Caco-2 (cell line): ENCODE results near the gene GPC5. TPM values are rescaled to one million over a fixed set of nuclear protein-coding genes. Genes with fewer than 3 reads are reported as not detected.

Experiments used
- BruUV-seq: library from RNA; stranded (reverse); fragments of 400-500 nt; replicated peaks from 2 replicates; lab custom pipeline; 2021; lab: Mats Ljungman, UMichigan
- CTCF ChIA-PET: fragments of 300-600 bp; sonication (Branson Sonifier 250); formaldehyde crosslinking; loops from one replicate; lab custom pipeline; 2022; ENCODE audit warnings: antibody characterized with exemption; lab: Charles Lee
- POLR2A ChIA-PET: fragments of 300-600 bp; sonication (Branson Sonifier 250); formaldehyde crosslinking; loops from one replicate; lab custom pipeline; 2022; ENCODE audit warnings: antibody characterized with exemption; lab: Charles Lee
- DNase-seq, 2 experiments: peaks; one replicate each; pipeline versions ENCODE4 v3.0.0 to v3.0.0-alpha.2; 2020 to 2022
- H3K27me3 ChIP-seq: replicated peaks from 2 replicates; pipeline ENCODE4 v1.6.0; 2011; ENCODE audit warnings: low read length; ENCODE audit not compliant: control insufficient read depth, insufficient read depth
- H3K36me3 ChIP-seq: 2 replicates; pipeline ENCODE4 v1.5.1; 2011; ENCODE audit warnings: low read length; ENCODE audit not compliant: control insufficient read depth, insufficient read depth
- H3K4me1 ChIP-seq: fragments of 250-450 bp; sonication (Bioruptor Pico); 2 replicates; pipeline ENCODE4 v1.5.1; 2020; ENCODE audit warnings: mild to moderate bottlenecking
- H3K4me3 ChIP-seq: 2 replicates; pipeline ENCODE4 v1.5.1; 2011; ENCODE audit warnings: low read depth, mild to moderate bottlenecking, control low read depth, low read length
- H3K9me3 ChIP-seq: fragments of 250-450 bp; sonication (Bioruptor Pico); 2 replicates; pipeline ENCODE4 v1.5.1; 2020; ENCODE audit warnings: mild to moderate bottlenecking, moderate library complexity
- H3K27ac Mint-ChIP-seq: one replicate; pipeline ENCODE4 v1.8.0; 2022; ENCODE audit warnings: mixed read lengths; ENCODE audit not compliant: unreplicated experiment
- H3K27me3 Mint-ChIP-seq: one replicate; pipeline ENCODE4 v1.8.0; 2022; ENCODE audit warnings: mixed read lengths; ENCODE audit not compliant: insufficient read depth, unreplicated experiment
- H3K36me3 Mint-ChIP-seq: one replicate; pipeline ENCODE4 v1.8.0; 2022; ENCODE audit warnings: mild to moderate bottlenecking, mixed read lengths; ENCODE audit not compliant: insufficient read depth, unreplicated experiment
- H3K4me1 Mint-ChIP-seq: one replicate; pipeline ENCODE4 v1.8.0; 2022; ENCODE audit warnings: low read depth, mixed read lengths; ENCODE audit not compliant: unreplicated experiment
- H3K4me3 Mint-ChIP-seq: one replicate; pipeline ENCODE4 v1.8.0; 2022; ENCODE audit warnings: mild to moderate bottlenecking, moderate library complexity, mixed read lengths; ENCODE audit not compliant: unreplicated experiment
- H3K9me3 Mint-ChIP-seq: one replicate; pipeline ENCODE4 v1.8.0; 2022; ENCODE audit warnings: mixed read lengths; ENCODE audit not compliant: unreplicated experiment
- intact Hi-C: fragments of 100-400 bp; cut with micrococcal nuclease; formaldehyde crosslinking; loops from one replicate; pipeline ENCODE4 v1.10.0; 2022; ENCODE audit not compliant: unreplicated experiment
- total RNA-seq: library from RNA; stranded (reverse); gene quantifications from 2 replicates; pipeline ENCODE4 v1.2.3, GENCODE V29; 2022
- TF ChIP-seq, protein P1 (sequence below), 2 experiments: fragments of 200-600 bp in 1 of 2; IDR thresholded peaks; 1 replicate in 1 of 2; 2 replicates in 1 of 2; pipeline versions ENCODE4 v1.5.1 to v1.8.0; 2011 to 2022; ENCODE audit warnings: antibody characterized with exemption in 1 of 2, control low read depth in 1 of 2, inconsistent platforms in 1 of 2, low read depth in 1 of 2, low read length in 1 of 2, mild to moderate bottlenecking in 1 of 2, moderate library complexity in 1 of 2; ENCODE audit not compliant: insufficient read depth in 1 of 2, severe bottlenecking in 1 of 2, unreplicated experiment in 1 of 2

The GPC5 gene
- total RNA-seq, 1 experiment from 2014 or later, result 4.1 TPM

DNA sequence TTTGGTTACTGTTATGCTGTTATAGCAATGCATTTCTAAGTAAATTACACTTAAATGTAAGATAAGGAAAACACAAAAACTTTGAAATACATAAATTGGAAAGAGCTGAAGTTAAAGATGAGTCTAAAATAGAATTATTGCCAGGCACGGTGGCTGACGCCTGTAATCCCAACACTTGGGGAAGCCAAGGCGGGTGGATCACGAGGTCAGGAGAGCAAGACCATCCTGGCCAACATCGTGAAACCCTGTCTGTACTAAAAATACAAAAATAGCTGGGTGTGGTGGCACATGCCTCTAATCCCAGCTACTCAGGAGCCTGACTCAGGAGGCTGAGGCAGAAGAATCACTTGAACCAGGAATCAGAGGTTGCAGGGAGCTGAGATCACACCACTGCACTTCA is 922.8 kb downstream of the GPC5 start:
- BruUV-seq, result no TSS peak
- intact Hi-C loops, result no loop called here
- Histone ChIP-seq H3K36me3 (no peaks in the 10 kb centered on the region), H3K4me1 (peaks cover 10% of the 10 kb centered on the region), H3K4me3 (no peak overlapping the region), H3K27me3 (no peaks in the 10 kb centered on the region), H3K9me3 (no peaks in the 10 kb centered on the region)
- no peak overlapping the region for H3K27ac Mint-ChIP-seq
- H3K36me3 Mint-ChIP-seq, result no peaks in the 10 kb centered on the region
- H3K4me1 Mint-ChIP-seq, result peaks cover 7% of the 10 kb centered on the region
- CTCF ChIA-PET, result no interaction called here
- TF ChIP-seq, protein P1, sequence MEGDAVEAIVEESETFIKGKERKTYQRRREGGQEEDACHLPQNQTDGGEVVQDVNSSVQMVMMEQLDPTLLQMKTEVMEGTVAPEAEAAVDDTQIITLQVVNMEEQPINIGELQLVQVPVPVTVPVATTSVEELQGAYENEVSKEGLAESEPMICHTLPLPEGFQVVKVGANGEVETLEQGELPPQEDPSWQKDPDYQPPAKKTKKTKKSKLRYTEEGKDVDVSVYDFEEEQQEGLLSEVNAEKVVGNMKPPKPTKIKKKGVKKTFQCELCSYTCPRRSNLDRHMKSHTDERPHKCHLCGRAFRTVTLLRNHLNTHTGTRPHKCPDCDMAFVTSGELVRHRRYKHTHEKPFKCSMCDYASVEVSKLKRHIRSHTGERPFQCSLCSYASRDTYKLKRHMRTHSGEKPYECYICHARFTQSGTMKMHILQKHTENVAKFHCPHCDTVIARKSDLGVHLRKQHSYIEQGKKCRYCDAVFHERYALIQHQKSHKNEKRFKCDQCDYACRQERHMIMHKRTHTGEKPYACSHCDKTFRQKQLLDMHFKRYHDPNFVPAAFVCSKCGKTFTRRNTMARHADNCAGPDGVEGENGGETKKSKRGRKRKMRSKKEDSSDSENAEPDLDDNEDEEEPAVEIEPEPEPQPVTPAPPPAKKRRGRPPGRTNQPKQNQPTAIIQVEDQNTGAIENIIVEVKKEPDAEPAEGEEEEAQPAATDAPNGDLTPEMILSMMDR (IDR thresholded peaks at IDR 0.05; ENCODE audit: insufficient read depth in 1 of 2, low read depth in 1 of 2, low read length in 1 of 2, severe bottlenecking in 1 of 2, unreplicated experiment in 1 of 2), result no peak
- no peak for DNase-seq
- H3K27me3 Mint-ChIP-seq, result no peaks in the 10 kb centered on the region
- POLR2A ChIA-PET, result no interaction called here
- H3K9me3 Mint-ChIP-seq, result no peaks in the 10 kb centered on the region
- H3K4me3 Mint-ChIP-seq, result no peak overlapping the region

DNA sequence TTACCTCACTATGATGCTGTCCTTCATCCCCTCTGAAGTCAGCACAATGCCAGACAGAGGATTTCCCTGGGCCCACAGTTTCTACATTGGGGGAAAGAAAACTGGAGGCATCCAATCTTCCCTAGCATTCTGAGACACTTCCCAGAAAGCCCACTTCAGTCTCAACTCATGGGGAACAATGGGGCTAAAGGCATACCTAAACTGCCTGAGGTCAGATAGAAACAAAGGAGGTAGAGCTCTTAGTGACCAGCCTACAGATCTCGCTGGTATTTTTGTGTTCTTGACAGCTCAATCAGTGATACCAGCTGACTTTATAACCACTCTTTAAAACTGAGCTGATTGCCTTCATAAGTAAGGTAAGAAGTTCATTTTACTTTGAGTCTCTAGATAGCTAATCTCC is 947.2 kb downstream of the GPC5 start:
- no peaks in the 10 kb centered on the region for H3K27me3 Mint-ChIP-seq
- H3K4me1 ChIP-seq, result no peaks in the 10 kb centered on the region
- TF ChIP-seq, protein P1 (IDR thresholded peaks at IDR 0.05; ENCODE audit: insufficient read depth in 1 of 2, low read depth in 1 of 2, low read length in 1 of 2, severe bottlenecking in 1 of 2, unreplicated experiment in 1 of 2), result no peak

DNA sequence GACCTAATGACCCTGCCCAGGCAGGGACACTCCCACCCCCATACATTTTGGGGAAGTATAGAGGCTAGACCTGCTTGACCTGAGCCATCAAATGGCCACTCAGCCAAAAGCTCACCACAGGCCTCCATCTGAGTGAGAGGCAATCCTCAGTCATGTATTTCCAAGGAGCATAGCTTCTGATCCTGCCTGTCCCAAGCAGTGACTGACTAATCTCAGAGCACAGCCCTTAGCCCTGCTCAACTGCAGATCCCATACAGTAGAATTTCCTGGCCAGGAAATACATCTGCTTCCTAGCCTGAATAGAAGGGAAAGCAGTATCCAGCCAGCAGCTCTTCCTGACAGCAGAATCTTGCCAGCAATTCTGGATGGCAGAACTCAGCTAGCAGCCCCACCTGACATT is 947.6 kb downstream of the GPC5 start:
- TF ChIP-seq, protein P1 (IDR thresholded peaks at IDR 0.05; ENCODE audit: insufficient read depth in 1 of 2, low read depth in 1 of 2, low read length in 1 of 2, severe bottlenecking in 1 of 2, unreplicated experiment in 1 of 2), result no peak
- no TSS peak for BruUV-seq
- H3K36me3 ChIP-seq, result no peaks in the 10 kb centered on the region
- intact Hi-C loops, result no loop called here
- no peaks in the 10 kb centered on the region for H3K27me3 ChIP-seq
- no peak overlapping the region for H3K4me3 Mint-ChIP-seq
- no peak for DNase-seq
- no peaks in the 10 kb centered on the region for H3K9me3 ChIP-seq
- no peak overlapping the region for H3K4me3 ChIP-seq
- peaks cover 4% of the 10 kb centered on the region for H3K36me3 Mint-ChIP-seq
- H3K27me3 Mint-ChIP-seq, result no peaks in the 10 kb centered on the region
- H3K9me3 Mint-ChIP-seq, result no peaks in the 10 kb centered on the region
- ChIA-PET CTCF (no interaction called here), POLR2A (no interaction called here)
- no peak overlapping the region for H3K27ac Mint-ChIP-seq
- no peaks in the 10 kb centered on the region for H3K4me1 ChIP-seq
- H3K4me1 Mint-ChIP-seq, result no peaks in the 10 kb centered on the region

More for the DNA sequence above, 947.2 kb downstream of the GPC5 start:
- no peak overlapping the region for H3K27ac Mint-ChIP-seq
- H3K9me3 Mint-ChIP-seq, result no peaks in the 10 kb centered on the region
- H3K4me3 Mint-ChIP-seq, result no peak overlapping the region
- Histone ChIP-seq H3K27me3 (no peaks in the 10 kb centered on the region), H3K9me3 (no peaks in the 10 kb centered on the region), H3K36me3 (no peaks in the 10 kb centered on the region), H3K4me3 (no peak overlapping the region)
- no TSS peak for BruUV-seq
- ChIA-PET POLR2A (no interaction called here), CTCF (no interaction called here)
- H3K4me1 Mint-ChIP-seq, result no peaks in the 10 kb centered on the region
- intact Hi-C loops, result no loop called here
- DNase-seq, result no peak
- peaks cover 4% of the 10 kb centered on the region for H3K36me3 Mint-ChIP-seq
